ENCODE measurements around the gene TBC1D10B.
"Not testable (repeated sequence)": the region's sequence is repeated elsewhere in the genome, so short reads cannot be mapped to it uniquely, and the experiment has no call there.

The TBC1D10B gene

DNA sequence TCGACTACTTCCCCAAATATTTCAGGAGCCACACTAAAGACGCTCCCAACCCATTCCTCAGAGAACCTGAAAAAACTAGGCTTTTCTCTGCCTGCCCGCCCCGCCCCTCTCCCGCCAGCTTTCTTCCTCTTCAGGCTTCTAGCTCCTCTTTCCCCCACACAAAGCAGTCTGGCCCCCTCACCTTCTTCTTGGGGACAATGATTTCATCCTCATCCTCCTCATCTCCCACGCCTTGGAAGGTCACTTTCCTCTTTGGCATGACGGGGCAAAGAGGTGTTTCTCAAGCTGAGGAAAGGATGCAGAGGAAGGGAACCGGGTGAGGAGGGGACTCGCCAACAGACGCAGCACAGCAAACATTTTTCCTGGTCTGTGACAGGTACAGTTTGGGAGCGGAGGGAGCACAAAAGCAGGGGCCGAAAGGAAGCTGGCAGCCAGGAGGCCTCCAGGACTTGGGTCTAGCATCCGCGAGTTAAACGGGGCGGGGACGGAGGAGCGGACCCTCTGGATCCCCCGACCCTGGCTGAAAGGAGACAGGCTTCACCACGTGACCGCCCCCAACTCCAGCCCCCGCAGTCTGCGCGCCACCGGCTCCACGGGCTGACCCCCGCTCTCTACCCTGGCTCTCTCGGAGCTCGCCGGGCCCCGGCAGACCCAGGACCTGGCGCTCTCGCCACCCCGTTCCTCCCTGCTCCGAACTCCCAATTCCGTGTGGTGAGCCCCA lies 15.7 kb downstream of the TBC1D10B start:
- DNase-seq: peak; percentile 64

GRCh38 chr16:30353438-30354129 lies 16.7 kb downstream of the TBC1D10B start:
- DNase-seq: peak; percentile 61

DNA sequence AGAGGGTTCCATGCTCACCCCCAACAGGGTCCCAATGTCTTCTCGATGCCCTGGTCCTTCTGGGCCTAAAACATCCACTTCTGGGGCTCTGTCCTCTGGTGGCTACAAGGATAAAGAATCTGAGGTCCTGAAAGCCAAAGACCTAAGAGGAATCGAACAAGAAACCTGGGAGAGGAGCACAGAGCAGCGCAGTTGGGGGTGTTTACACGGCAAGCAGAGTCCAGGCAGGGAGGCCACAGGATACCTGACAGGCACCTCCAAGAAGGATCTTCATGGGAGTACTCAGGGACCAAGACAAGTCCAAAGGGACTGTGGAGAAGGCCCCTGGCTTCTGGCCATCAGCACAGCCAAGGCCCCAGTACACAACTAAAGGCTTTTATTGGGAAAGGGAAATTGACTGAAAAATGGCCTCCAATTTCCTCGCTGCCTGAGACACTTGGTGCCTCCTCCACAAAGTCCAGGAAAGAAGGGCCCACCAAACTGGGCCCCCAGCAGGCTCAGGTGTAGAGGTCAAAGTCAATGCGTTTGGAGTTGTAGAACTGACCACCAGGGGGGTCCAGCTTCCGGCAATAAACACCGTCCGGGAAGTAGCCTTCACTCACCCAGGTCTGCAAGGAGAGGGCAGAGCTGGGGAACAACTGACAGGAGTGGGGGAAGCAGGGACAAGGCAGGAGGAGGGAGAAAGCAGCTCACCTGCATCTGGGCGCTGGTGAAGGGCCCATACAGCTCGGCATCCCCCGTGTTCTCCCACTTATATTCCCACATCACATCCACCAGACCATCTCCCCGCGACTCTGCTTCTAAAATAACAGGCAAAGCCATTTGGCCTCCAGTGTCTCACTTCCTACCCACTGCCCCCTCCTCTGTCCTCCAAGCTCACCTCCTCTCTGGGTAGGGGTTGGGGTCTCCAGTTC lies 17.5 kb downstream of the TBC1D10B start:
- peak; percentile 47 for DNase-seq

- peak; percentile 57 for DNase-seq
Observed at GRCh38 chr16:30351586-30352419, 18.5 kb downstream of the TBC1D10B start.

DNA sequence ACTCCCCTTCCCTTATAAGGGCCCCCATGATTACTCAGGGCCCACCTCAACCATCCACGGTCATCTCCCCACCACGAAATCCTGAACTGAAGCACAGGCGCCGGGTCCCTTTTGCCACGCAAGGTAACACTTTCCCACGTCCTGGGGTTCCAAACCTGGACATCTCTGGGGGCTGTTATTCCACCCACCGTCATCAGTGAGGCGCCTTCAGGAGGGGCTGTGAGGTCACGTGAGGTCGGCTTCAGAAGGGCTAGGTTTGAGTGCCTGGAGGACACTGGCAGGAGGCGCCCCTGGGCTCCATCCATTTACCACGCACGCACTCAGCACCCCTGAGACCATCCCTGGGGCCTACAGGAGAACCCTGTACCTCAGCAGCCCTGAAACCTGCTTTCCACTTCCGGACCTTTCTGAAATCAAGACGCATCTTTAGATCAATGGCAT lies 19.3 kb downstream of the TBC1D10B start:
- peak; percentile 58 for DNase-seq

DNA sequence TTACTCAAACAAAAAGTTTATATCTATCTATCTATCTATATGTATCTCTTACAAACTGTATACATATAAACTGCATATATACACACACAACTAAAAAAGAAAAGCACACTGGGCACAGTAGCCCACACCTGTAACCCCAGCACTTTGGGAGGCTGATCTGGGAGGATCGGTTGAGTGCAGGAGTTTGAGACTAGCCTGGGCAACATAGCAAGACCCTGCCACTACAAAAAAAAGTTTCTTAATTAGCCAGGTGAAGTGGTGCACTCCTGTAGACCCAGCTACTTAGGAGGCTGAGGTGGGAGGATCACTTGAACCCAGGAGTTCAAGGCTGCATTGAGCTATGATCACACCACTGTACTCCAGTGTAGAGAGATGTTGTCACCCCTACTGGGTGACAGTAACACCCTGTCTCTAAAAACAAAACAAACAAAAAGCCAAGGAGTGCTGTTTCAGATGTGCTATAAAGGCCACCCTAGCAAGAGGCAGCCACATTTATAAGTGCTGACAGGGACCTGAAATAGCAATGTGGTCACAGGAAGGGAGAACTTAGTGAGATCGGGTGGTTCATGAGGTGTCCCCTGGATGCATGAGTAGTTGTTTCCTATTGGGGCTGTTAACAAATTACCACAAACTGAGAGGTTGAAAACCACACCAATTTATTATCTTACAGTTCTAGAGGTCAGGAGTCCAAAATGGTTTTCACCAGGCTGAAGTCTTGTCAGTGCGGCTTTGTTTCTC lies 20.0 kb downstream of the TBC1D10B start:
- DNase-seq: peak; percentile 31

DNA sequence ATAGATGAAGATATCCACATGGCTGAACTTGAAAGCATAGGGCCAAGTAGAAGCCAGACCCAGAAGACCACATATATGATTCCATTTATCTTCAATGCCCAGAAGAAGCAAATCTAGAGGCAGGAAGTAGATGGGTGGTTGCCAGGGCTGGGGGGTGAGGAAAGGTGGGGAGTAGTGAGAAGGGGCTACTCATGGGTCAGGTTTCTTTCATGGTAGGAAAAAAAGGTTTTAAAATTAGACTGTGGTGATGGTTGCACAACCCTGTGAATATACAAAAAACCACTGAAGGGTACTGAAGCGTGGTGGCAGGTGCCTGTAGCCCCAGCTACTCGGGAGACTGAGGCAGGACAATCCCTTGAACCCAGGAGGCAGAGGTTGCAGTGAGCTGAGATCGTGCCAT lies 20.6 kb downstream of the TBC1D10B start:
- DNase-seq: no peak

DNA sequence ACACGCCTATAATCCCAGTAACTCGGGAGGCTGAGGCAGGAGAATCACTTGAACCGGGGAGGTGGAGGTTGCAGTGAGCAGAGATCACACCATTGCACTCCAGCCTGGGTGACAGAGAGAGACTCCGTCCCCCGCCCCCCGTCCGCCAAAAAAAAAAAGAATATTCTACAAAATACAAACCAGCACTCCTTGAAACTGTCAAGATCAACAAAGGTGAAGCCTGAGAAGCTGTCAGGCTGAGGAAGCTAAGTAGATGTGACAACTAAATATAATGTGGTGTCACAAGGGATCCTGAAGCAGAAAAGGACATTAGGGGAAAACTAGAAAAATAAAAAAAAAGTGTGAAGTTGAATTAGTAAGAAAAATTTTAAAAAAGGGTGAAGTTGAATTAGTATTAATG lies 21.4 kb downstream of the TBC1D10B start:
- no peak for DNase-seq

DNA sequence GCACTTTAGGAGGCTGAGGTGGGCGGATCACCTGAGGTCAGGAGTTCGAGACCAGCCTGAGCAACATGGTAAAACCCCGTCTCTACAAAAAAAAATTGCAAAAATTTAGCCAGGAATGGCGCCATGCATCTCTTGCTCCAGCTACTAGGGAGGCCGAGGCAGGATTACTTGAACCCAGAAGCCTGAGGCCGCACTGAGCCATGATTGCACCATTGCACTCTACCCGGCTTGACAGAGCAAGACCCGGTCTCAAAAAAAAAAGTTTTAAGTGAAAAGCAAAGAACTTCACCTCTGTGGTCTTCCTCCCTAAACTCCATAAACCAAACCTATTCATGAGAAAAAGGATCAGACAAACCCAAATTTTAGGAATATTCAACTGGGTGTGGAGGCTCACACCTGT lies 22.2 kb downstream of the TBC1D10B start:
- DNase-seq: no peak

GRCh38 chr16:30346286-30346685 lies 24.0 kb downstream of the TBC1D10B start:
- no peak for DNase-seq

GRCh38 chr16:30343491-30343820 lies 26.8 kb downstream of the TBC1D10B start:
- not testable (repeated sequence) for DNase-seq

DNA sequence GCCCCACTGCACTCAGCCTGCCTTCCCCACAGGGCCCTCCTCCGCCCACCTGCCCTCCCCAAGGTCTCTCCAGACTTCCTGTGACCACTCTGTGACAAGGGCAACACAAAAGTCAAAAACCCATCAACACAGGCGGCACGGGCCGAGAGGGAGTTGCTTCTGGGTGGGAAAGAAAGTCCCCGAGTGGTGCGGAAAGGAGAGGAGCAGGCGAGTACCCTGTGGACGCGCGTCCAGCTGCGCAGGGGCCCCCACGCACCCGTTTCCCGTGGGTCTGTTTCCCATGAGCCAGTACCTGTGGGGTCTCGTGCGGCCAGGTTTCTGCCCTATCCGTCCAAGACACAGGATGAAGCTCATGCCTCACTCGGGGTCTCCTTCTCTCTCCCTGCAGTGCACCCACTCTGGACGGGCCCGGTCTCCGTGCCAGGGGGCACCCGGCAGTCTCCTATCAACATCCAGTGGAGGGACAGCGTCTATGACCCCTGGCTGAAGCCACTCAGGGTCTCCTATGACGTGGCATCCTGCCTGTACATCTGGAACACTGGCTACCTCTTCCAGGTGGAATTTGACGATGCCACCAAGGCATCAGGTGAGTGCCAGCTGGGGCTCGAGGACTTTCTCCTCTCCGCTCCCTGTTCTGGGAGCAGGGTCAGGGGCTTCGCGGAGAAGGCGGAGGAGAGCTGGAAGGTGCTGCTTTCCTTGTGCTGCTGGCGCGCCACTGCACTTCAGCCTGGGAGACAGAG lies 27.4 kb downstream of the TBC1D10B start:
- DNase-seq: peak; percentile 47

GRCh38 chr16:30341971-30342370 lies 28.3 kb downstream of the TBC1D10B start:
- DNase-seq: peak; percentile 42

DNA sequence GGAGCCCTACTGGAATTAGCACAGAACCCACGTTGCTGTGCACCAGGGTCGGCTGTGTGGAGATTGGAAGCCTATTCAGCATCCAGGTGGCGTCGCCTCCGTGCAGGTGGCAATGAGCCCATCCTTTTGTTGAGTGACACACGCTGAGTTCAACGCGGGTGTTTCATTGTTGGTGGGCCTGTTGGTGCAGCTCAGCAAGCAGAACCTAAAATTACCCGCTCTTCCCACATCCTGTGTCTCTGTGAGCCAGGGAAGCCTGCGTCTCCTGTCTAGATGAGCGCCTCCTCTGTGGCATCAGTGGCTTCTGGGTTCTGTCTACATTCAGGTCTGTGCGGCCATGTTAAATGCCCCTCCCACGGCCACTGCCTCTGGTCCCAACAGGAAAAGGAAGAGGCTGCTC lies 29.7 kb downstream of the TBC1D10B start:
- peak; percentile 42 for DNase-seq

- DNase-seq: not testable (repeated sequence)
Observed at GRCh38 chr16:30338715-30339114, 31.6 kb downstream of the TBC1D10B start.

DNA sequence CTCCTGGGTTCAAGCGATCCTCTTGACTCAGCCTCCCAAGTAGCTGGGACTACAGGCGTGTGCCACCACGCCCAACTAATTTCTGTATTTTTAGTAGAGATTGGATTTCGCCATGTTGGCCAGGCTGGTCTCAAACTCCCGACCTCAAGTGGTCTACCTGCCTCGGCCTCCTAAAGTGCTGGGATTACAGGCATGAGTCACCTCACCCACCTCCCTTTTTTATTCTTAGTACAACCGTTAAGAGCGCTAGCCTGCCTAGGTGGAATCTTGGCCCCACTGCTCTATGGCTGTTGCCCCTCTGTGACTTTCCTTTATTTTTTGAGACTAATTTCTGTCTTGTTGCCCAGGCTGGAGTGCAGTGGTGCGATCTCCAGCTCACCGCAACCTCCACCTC lies 32.3 kb downstream of the TBC1D10B start:
- DNase-seq: not testable (repeated sequence)

DNA sequence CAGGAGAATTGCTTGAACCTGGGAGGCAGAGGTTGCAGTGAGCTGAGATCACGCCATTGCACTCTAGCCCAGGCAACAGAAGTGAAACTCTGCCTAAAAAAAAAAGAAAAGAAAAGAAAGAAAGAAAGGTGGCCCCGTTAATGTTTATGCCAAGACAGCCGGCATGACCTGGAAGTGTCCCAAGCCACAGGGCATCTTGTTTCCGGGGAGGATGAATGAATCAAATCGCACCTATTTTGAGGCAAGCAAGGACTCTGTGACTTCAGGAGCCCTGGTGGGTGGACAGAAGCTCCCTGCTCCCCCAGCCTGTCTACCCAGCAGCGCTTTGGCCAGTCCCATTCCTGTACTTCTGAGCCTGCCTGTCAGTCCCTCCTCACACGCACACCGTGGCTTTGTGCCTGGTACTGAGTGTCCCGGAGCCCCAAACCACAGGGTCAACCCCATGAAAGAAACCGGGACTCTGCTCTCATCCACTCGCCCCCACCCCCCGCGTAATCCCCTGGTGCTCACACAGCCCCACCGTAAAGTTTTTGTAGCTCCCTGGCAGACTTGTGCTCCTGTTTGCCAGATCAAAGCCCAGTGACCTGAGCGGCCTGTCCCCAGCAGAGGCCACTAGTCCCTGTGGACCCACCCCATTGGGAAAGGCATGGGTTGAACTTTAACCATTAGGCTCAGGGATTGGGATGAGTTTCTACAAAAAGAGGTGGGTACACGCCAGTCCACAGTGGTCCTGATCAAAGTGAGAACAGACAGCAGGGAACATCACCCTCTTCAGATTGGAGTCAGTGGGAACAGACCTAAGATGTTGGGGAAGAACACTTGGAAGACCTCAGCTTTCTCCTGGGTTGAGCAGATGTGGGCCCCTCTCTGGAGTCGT lies 34.5 kb downstream of the TBC1D10B start:
- DNase-seq: peak; percentile 75

DNA sequence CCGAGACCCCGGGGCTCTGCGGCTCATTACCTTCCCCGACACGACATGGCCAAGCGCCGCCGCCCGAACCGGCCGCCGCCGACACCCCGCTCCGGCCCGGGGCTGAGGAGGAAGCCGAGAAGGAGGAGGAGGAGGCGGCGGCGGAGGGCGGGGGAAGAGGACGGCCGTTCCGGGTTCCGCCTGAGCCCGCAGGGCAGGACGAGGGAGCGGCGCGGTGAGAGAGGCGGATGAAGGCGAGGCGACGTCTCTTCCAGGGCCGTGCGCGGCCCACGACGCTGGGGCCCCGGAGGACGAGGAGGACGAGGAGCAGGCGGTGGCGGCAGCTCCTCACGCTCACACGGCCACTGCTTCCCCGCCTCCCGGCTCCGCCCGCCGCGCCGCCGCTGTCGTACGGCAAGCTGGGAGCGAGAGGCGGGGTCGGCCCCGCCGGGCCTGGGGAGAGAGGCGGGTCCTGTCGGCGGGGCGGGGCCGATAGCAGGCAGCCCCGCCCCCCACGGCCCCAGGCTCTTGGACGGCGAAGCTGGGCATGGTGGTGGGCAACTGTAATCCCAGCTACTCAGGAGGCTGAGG lies 35.2 kb downstream of the TBC1D10B start:
- DNase-seq: peak; percentile 95

GRCh38 chr16:30334473-30334989 lies 35.8 kb downstream of the TBC1D10B start:
- peak; percentile 95 for DNase-seq
